ENCODE measurements around the gene AATF. TPM values are rescaled to one million over a fixed set of nuclear protein-coding genes. Genes with fewer than 3 reads are reported as not detected.
A peak's percentile ranks its signal among the peaks of the same experiment; 100 is the strongest.

The AATF gene
- 64.5 TPM for total RNA-seq (2013)
- polyA plus RNA-seq: 10 to 100 TPM; 24.3 to 57.9 (median 41.1) TPM
- 22.7 and 48.4 TPM in 2 replicates for polyA minus RNA-seq
- total RNA-seq: 15.5 to 67.8 (median 49.8) reads per million in 11 experiments

- Histone ChIP-seq H3K79me2 (ENCODE audit: insufficient read depth, low read length) (peaks cover 43% of the 10 kb centered on the region), H3K4me2 (replicated peaks; ENCODE audit: extremely low read depth, low read length, poor library complexity, severe bottlenecking) (peak within 1 kb of the TSS; percentile 81), H2AFZ (ENCODE audit: insufficient read depth, low read depth, low read length, poor library complexity, severe bottlenecking) (peak within 1 kb of the TSS; percentile 94), H3K36me3 (replicated peaks in 1 of 2; ENCODE audit: control insufficient read depth in 1 of 2, insufficient read depth in 2 of 2, low read length in 2 of 2) (peaks cover 25 to 37% of the 10 kb centered on the region in 2 donors), H3K4me3 (replicated peaks in 1 of 3; ENCODE audit: low read depth in 2 of 3, low read length in 3 of 3) (peak within 1 kb of the TSS; percentile 71 to 87 (median 83)), H4K20me1 (ENCODE audit: insufficient read depth, low read length) (peaks cover 40% of the 10 kb centered on the region), H3K27me3 (ENCODE audit: control insufficient read depth in 2 of 2, insufficient read depth in 2 of 2, low read length in 2 of 2) (peaks cover 40 to 43% of the 10 kb centered on the region in 2 donors), H3K9ac (ENCODE audit: insufficient read depth, low read length, poor library complexity, severe bottlenecking) (peak within 1 kb of the TSS; percentile 92), H3K4me1 (ENCODE audit: control insufficient read depth in 1 of 2, insufficient read depth in 2 of 2, low read length in 2 of 2) (peaks cover 17 to 24% of the 10 kb centered on the region in 2 donors), H3K27ac (ENCODE audit: low read depth in 1 of 2, low read length in 2 of 2) (peak within 1 kb of the TSS; percentile 80 to 91), H3K9me3 (replicated peaks in 1 of 2; ENCODE audit: control insufficient read depth in 1 of 2, insufficient read depth in 1 of 2, low read length in 2 of 2) (peaks cover 0 to 18% of the 10 kb centered on the region in 2 donors)
- Mint-ChIP-seq H3K36me3 (peaks cover 35 to 39% of the 10 kb centered on the region in 2 donors), H3K4me3 (peak within 1 kb of the TSS; percentile 95 to 99), H3K27me3 (ENCODE audit: low read depth in 3 of 3) (peaks cover 38 to 40% (median 39%) of the 10 kb centered on the region in 3 donors), H3K27ac (peak within 1 kb of the TSS; percentile 92 to 98 (median 95)), H3K4me1 (peaks cover 42% of the 10 kb centered on the region), H3K9me3 (peaks cover 0 to 22% (median 2%) of the 10 kb centered on the region in 7 donors)
- DNase-seq: peak; percentile 97 to 98 (median 98)
- intact Hi-C loops (cut with micrococcal nuclease): loop anchor here in 1 of 2 donors (10.0 kb wide), 1 partner anchor 344 kb away; the partner anchor contains the start of gene MRM1
- no peak for TF ChIP-seq CTCF (IDR thresholded peaks at IDR 0.05)
- WGBS (ENCODE audit: insufficient coverage): under 1% methylated on average over 90 of the region's 90 CpGs
These were observed at the start of gene AATF for GRCh38 chr17:36948717-36949460. Gene AATF, plus strand, starts transcription at chr17:36948954. Its CDS starts 172 bp downstream, at chr17:36949126.

GRCh38 chr17:36899250-36900159 lies 49.2 kb upstream of the AATF start:
- intact Hi-C loops (cut with micrococcal nuclease): no loop called here
- no peak overlapping the region for H3K27ac Mint-ChIP-seq
- no peaks in the 10 kb centered on the region for H4K20me1 ChIP-seq (ENCODE audit: insufficient read depth, low read length)
- no peak for TF ChIP-seq CTCF (IDR thresholded peaks at IDR 0.05)
- peaks cover 0 to 2% (median 0%) of the 10 kb centered on the region in 7 donors for H3K9me3 Mint-ChIP-seq
- no peaks in the 10 kb centered on the region for H3K4me1 Mint-ChIP-seq
- no peak overlapping the region for H3K4me2 ChIP-seq (replicated peaks; ENCODE audit: extremely low read depth, low read length, poor library complexity, severe bottlenecking)
- H3K4me1 ChIP-seq (ENCODE audit: control insufficient read depth in 1 of 2, insufficient read depth in 2 of 2, low read length in 2 of 2): no peaks in the 10 kb centered on the region
- no peaks in the 10 kb centered on the region for H3K36me3 Mint-ChIP-seq
- H3K27me3 ChIP-seq (ENCODE audit: control insufficient read depth in 2 of 2, insufficient read depth in 2 of 2, low read length in 2 of 2): peaks cover 0 to 3% of the 10 kb centered on the region in 2 donors
- H3K9ac ChIP-seq (ENCODE audit: insufficient read depth, low read length, poor library complexity, severe bottlenecking): no peak overlapping the region
- H3K79me2 ChIP-seq (ENCODE audit: insufficient read depth, low read length): no peaks in the 10 kb centered on the region
- no peaks in the 10 kb centered on the region for H3K36me3 ChIP-seq (replicated peaks in 1 of 2; ENCODE audit: control insufficient read depth in 1 of 2, insufficient read depth in 2 of 2, low read length in 2 of 2)
- DNase-seq: no peak
- H3K4me3 ChIP-seq (replicated peaks in 1 of 3; ENCODE audit: low read depth in 2 of 3, low read length in 3 of 3): no peak overlapping the region
- H3K27me3 Mint-ChIP-seq (ENCODE audit: low read depth in 3 of 3): peaks cover 7 to 22% (median 18%) of the 10 kb centered on the region in 3 donors
- H3K9me3 ChIP-seq (replicated peaks in 1 of 2; ENCODE audit: control insufficient read depth in 1 of 2, insufficient read depth in 1 of 2, low read length in 2 of 2): no peaks in the 10 kb centered on the region
- H3K27ac ChIP-seq (ENCODE audit: low read depth in 1 of 2, low read length in 2 of 2): no peak overlapping the region
- no peak overlapping the region for H3K4me3 Mint-ChIP-seq
- H2AFZ ChIP-seq (ENCODE audit: insufficient read depth, low read depth, low read length, poor library complexity, severe bottlenecking): no peak overlapping the region
- WGBS (ENCODE audit: insufficient coverage): 84% methylated on average over 5 of the region's 7 CpGs
